ENCODE measurements around the gene SCNN1A.

- no peak for TF ChIP-seq CTCF (conservative IDR thresholded peaks at IDR 0.05; ENCODE audit: low read length)
- TF ChIP-seq EZH2phosphoT487 (IDR thresholded peaks at IDR 0.05; ENCODE audit: borderline replicate concordance, low read depth, low read length): no peak
These were observed 47.2 kb downstream of the SCNN1A start for GRCh38 chr12:6328045-6328779.
